HEK293 (cell line): ENCODE results near the gene PTGER1.
A peak's percentile ranks its signal among the peaks of the same experiment; 100 is the strongest.

ENCODE experiments used
- GLIS1 ChIP-seq: fragments of 450-650 bp; formaldehyde crosslinking; IDR thresholded peaks from 2 replicates; pipeline ENCODE4 v1.5.1; 2016; ENCODE audit warnings: missing biosample characterization, missing genetic modification characterization
- GLIS2 ChIP-seq: fragments of 450-650 bp; formaldehyde crosslinking; IDR thresholded peaks from 2 replicates; pipeline ENCODE4 v1.5.1; 2016; ENCODE audit warnings: missing biosample characterization, missing genetic modification characterization
- KLF1 ChIP-seq: fragments of 450-650 bp; formaldehyde crosslinking; IDR thresholded peaks from 2 replicates; pipeline ENCODE4 v1.5.1; 2016; ENCODE audit warnings: missing biosample characterization, missing genetic modification characterization
- PATZ1 ChIP-seq: fragments of 450-650 bp; formaldehyde crosslinking; IDR thresholded peaks from 2 replicates; pipeline ENCODE4 v1.5.1; 2016; ENCODE audit warnings: missing biosample characterization, missing genetic modification characterization
- SP7 ChIP-seq: fragments of 450-650 bp; formaldehyde crosslinking; IDR thresholded peaks from 2 replicates; pipeline ENCODE4 v1.5.1; 2016; ENCODE audit warnings: missing biosample characterization, missing genetic modification characterization
- ZBTB20 ChIP-seq: fragments of 450-650 bp; formaldehyde crosslinking; IDR thresholded peaks from 2 replicates; pipeline ENCODE4 v1.5.1; 2016; ENCODE audit warnings: missing biosample characterization, missing genetic modification characterization
- ZBTB48 ChIP-seq: fragments of 450-650 bp; formaldehyde crosslinking; IDR thresholded peaks from 2 replicates; pipeline ENCODE4 v1.5.1; 2016; ENCODE audit warnings: missing biosample characterization, missing genetic modification characterization
- ZBTB6 ChIP-seq: fragments of 450-650 bp; formaldehyde crosslinking; IDR thresholded peaks from 2 replicates; pipeline ENCODE4 v1.5.1; 2017; ENCODE audit warnings: missing biosample characterization, missing genetic modification characterization
- ZBTB7A ChIP-seq: fragments of 450-650 bp; formaldehyde crosslinking; IDR thresholded peaks from 2 replicates; pipeline ENCODE4 v1.5.1; 2016; ENCODE audit warnings: low read depth, missing biosample characterization, missing genetic modification characterization
- ZBTB8A ChIP-seq: fragments of 450-650 bp; formaldehyde crosslinking; IDR thresholded peaks from 2 replicates; pipeline ENCODE4 v1.5.1; 2016; ENCODE audit warnings: missing biosample characterization, missing genetic modification characterization
- ZNF138 ChIP-seq: fragments of 450-650 bp; formaldehyde crosslinking; IDR thresholded peaks from 2 replicates; pipeline ENCODE4 v1.5.1; 2016; ENCODE audit warnings: missing biosample characterization, missing genetic modification characterization, borderline replicate concordance
- ZNF155 ChIP-seq: fragments of 450-650 bp; formaldehyde crosslinking; IDR thresholded peaks from 2 replicates; pipeline ENCODE4 v1.5.1; 2016; ENCODE audit warnings: missing biosample characterization, missing genetic modification characterization
- ZNF266 ChIP-seq: fragments of 450-650 bp; formaldehyde crosslinking; IDR thresholded peaks from 2 replicates; pipeline ENCODE4 v1.5.1; 2016; ENCODE audit warnings: missing biosample characterization, missing genetic modification characterization, low read depth
- ZNF280C ChIP-seq: fragments of 450-650 bp; formaldehyde crosslinking; IDR thresholded peaks from 2 replicates; pipeline ENCODE4 v1.5.1; 2016; ENCODE audit warnings: missing biosample characterization, missing genetic modification characterization
- ZNF324 ChIP-seq: fragments of 450-650 bp; formaldehyde crosslinking; IDR thresholded peaks from 2 replicates; pipeline ENCODE4 v1.5.1; 2016; ENCODE audit warnings: missing biosample characterization, missing genetic modification characterization
- ZNF366 ChIP-seq: fragments of 450-650 bp; formaldehyde crosslinking; conservative IDR thresholded peaks from 2 replicates; pipeline ENCODE4 v1.5.1; 2016; ENCODE audit warnings: missing biosample characterization, missing genetic modification characterization
- ZNF404 ChIP-seq: fragments of 450-650 bp; formaldehyde crosslinking; IDR thresholded peaks from 2 replicates; pipeline ENCODE4 v1.5.1; 2017; ENCODE audit warnings: missing biosample characterization, missing genetic modification characterization
- ZNF426 ChIP-seq: fragments of 450-650 bp; formaldehyde crosslinking; IDR thresholded peaks from 2 replicates; pipeline ENCODE4 v1.5.1; 2017; ENCODE audit warnings: missing biosample characterization, missing genetic modification characterization, mild to moderate bottlenecking, inconsistent platforms, moderate library complexity
- ZNF600 ChIP-seq: fragments of 450-650 bp; formaldehyde crosslinking; IDR thresholded peaks from 2 replicates; pipeline ENCODE4 v1.5.1; 2016; ENCODE audit warnings: missing biosample characterization, missing genetic modification characterization
- ZNF639 ChIP-seq: fragments of 450-650 bp; formaldehyde crosslinking; IDR thresholded peaks from 2 replicates; pipeline ENCODE4 v1.5.1; 2016; ENCODE audit warnings: missing biosample characterization, missing genetic modification characterization
- ZNF76 ChIP-seq: fragments of 450-650 bp; formaldehyde crosslinking; IDR thresholded peaks from 2 replicates; pipeline ENCODE4; 2016; ENCODE audit warnings: low read depth, missing biosample characterization, missing genetic modification characterization, borderline replicate concordance
- ZNF776 ChIP-seq: fragments of 450-650 bp; formaldehyde crosslinking; IDR thresholded peaks from 2 replicates; pipeline ENCODE4 v1.5.0; 2017; ENCODE audit warnings: missing biosample characterization, missing genetic modification characterization, borderline replicate concordance
- TF ChIP-seq, protein P1 (sequence below): fragments of 450-650 bp; formaldehyde crosslinking; IDR thresholded peaks from 2 replicates; pipeline ENCODE4 v1.5.1; 2017; ENCODE audit warnings: missing biosample characterization, missing genetic modification characterization
- TF ChIP-seq, protein P2 (sequence below): fragments of 450-650 bp; formaldehyde crosslinking; IDR thresholded peaks from 2 replicates; pipeline ENCODE4 v1.5.1; 2016; ENCODE audit warnings: missing biosample characterization, missing genetic modification characterization, borderline replicate concordance

Gene PTGER1

DNA sequence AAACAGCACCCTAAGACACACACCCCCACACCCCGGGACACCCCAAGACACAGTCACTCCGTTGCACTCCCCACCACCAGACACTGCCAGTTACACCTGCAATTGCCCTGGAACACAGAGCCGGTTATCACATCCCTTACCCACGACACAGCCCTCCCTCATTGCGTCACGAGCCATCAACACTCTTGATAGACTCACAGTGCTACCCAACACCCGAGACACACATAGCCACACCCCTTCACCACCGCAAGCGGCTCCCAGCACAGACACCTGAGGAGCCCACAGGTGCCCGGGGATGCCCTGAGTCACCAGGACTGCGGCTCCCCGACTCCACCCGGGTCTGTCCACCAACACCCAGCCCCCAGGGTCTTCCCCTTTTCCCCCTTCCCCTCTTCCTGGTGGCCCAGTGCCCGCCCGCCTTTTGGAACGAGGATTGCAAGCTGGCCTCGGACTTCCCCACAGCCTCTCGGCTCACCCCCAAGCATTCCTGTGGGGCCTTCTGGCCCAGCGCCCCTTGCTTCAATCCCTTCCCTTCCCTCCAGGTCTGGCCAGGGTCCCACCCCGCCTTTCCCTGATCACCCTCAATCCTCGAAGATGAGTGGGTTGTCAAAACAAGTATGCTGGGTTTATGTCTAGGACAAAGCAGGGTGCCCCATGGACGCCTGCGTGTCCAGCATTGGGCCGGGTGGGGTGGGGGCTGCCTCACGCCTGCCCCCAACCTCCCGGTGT, 1.7 kb upstream of the PTGER1 start (continued):
- no peak for TF ChIP-seq ZNF155 (tag by site-specific recombination)
- TF ChIP-seq ZBTB6 (tag by site-specific recombination) = no peak
- TF ChIP-seq, protein P1, sequence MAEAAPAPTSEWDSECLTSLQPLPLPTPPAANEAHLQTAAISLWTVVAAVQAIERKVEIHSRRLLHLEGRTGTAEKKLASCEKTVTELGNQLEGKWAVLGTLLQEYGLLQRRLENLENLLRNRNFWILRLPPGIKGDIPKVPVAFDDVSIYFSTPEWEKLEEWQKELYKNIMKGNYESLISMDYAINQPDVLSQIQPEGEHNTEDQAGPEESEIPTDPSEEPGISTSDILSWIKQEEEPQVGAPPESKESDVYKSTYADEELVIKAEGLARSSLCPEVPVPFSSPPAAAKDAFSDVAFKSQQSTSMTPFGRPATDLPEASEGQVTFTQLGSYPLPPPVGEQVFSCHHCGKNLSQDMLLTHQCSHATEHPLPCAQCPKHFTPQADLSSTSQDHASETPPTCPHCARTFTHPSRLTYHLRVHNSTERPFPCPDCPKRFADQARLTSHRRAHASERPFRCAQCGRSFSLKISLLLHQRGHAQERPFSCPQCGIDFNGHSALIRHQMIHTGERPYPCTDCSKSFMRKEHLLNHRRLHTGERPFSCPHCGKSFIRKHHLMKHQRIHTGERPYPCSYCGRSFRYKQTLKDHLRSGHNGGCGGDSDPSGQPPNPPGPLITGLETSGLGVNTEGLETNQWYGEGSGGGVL (tag by site-specific recombination) = no peak
- TF ChIP-seq ZBTB20 (tag by site-specific recombination) = peak; percentile 66; the same call in 1 of the 2 replicates
- TF ChIP-seq ZBTB48 = peak; percentile 81
- peak; percentile 17; the same call in 1 of the 2 replicates for TF ChIP-seq ZBTB7A (tag by site-specific recombination)
- no peak for TF ChIP-seq ZNF138 (tag by site-specific recombination)
- peak; percentile 60; the same call in 1 of the 2 replicates for TF ChIP-seq SP7
- peak; percentile 76 for TF ChIP-seq GLIS1 (tag by site-specific recombination)
- TF ChIP-seq ZNF404 (tag by site-specific recombination) = no peak
- TF ChIP-seq ZNF266 (tag by site-specific recombination) = no peak; the same call in 1 of the 2 replicates
- TF ChIP-seq GLIS2 (tag by site-specific recombination) = 0 out of 2 replicates have a peak, but pooled peaks have one; percentile 8
- peak; percentile 89 for TF ChIP-seq KLF1
- TF ChIP-seq PATZ1 (tag by site-specific recombination) = peak; percentile 83
- TF ChIP-seq ZBTB8A (tag by site-specific recombination) = peak; percentile 57
- no peak for TF ChIP-seq ZNF280C
- no peak for TF ChIP-seq ZNF639 (tag by site-specific recombination)
- peak; percentile 52; the same call in 1 of the 2 replicates for TF ChIP-seq ZNF76 (tag by site-specific recombination)
- TF ChIP-seq ZNF600 (tag by site-specific recombination) = peak; percentile 65
- TF ChIP-seq ZNF324 (tag by site-specific recombination) = 0 out of 2 replicates have a peak, but pooled peaks have one; percentile 41
- no peak for TF ChIP-seq ZNF426 (tag by site-specific recombination)
- peak; percentile 36; the same call in 1 of the 2 replicates for TF ChIP-seq ZNF366 (tag by site-specific recombination)
- TF ChIP-seq, protein P2, sequence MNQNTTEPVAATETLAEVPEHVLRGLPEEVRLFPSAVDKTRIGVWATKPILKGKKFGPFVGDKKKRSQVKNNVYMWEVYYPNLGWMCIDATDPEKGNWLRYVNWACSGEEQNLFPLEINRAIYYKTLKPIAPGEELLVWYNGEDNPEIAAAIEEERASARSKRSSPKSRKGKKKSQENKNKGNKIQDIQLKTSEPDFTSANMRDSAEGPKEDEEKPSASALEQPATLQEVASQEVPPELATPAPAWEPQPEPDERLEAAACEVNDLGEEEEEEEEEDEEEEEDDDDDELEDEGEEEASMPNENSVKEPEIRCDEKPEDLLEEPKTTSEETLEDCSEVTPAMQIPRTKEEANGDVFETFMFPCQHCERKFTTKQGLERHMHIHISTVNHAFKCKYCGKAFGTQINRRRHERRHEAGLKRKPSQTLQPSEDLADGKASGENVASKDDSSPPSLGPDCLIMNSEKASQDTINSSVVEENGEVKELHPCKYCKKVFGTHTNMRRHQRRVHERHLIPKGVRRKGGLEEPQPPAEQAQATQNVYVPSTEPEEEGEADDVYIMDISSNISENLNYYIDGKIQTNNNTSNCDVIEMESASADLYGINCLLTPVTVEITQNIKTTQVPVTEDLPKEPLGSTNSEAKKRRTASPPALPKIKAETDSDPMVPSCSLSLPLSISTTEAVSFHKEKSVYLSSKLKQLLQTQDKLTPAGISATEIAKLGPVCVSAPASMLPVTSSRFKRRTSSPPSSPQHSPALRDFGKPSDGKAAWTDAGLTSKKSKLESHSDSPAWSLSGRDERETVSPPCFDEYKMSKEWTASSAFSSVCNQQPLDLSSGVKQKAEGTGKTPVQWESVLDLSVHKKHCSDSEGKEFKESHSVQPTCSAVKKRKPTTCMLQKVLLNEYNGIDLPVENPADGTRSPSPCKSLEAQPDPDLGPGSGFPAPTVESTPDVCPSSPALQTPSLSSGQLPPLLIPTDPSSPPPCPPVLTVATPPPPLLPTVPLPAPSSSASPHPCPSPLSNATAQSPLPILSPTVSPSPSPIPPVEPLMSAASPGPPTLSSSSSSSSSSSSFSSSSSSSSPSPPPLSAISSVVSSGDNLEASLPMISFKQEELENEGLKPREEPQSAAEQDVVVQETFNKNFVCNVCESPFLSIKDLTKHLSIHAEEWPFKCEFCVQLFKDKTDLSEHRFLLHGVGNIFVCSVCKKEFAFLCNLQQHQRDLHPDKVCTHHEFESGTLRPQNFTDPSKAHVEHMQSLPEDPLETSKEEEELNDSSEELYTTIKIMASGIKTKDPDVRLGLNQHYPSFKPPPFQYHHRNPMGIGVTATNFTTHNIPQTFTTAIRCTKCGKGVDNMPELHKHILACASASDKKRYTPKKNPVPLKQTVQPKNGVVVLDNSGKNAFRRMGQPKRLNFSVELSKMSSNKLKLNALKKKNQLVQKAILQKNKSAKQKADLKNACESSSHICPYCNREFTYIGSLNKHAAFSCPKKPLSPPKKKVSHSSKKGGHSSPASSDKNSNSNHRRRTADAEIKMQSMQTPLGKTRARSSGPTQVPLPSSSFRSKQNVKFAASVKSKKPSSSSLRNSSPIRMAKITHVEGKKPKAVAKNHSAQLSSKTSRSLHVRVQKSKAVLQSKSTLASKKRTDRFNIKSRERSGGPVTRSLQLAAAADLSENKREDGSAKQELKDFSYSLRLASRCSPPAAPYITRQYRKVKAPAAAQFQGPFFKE (tag by site-specific recombination) = no peak
- TF ChIP-seq ZNF776 = no peak
